ENCODE data around the gene MGAT2. TPM values are rescaled to one million over a fixed set of nuclear protein-coding genes. Genes with fewer than 3 reads are reported as not detected.
"Not testable (repeated sequence)": the region's sequence is repeated elsewhere in the genome, so short reads cannot be mapped to it uniquely, and the experiment has no call there.

MGAT2 gene
- total and polyA plus RNA-seq, 4 donors: 15.2 to 44.2 (median 29.6) TPM

DNA sequence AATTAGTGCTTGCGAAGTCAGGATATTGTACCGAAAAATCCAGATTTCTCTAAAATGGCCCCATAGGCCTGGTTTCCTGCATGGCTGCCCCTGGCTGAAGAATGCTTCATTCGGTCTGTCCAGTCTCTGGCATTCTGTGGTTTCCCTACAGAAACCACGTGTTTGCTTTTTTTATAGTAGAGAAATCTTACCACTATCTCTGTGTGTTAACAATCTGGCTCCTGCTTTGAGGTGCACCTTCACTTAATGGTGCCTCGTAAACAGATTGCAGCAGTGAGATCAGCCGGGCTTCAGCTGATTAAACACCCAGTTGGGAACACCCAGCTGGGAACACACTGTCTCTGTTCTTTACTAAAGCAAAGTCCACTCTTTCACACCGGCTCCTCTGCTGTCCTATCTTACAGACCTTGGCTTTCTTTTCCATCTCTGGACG, 21.1 kb downstream of the MGAT2 start:
- H3K27ac ChIP-seq (ENCODE audit: low read depth in 1 of 2, low read length in 1 of 2): peak overlapping the region in 1 of 2 donors; percentile 70
- no peak overlapping the region for H3K4me3 ChIP-seq
- no peak overlapping the region for H3K9ac ChIP-seq (ENCODE audit: insufficient read depth in 1 of 2, low read length in 2 of 2)
- DNase-seq: no peak
- H3K27me3 ChIP-seq (ENCODE audit: control insufficient read depth in 3 of 3, insufficient read depth in 3 of 3, low read length in 2 of 3): no peaks in the 10 kb centered on the region
- peak; percentile 8 for ATAC-seq (ENCODE audit: insufficient read depth, low FRiP score)
- H3K4me1 ChIP-seq (ENCODE audit: control insufficient read depth in 5 of 5, insufficient read depth in 5 of 5, low read length in 5 of 5): peaks cover 0 to 8% (median 0%) of the 10 kb centered on the region in 5 donors
- TF ChIP-seq, protein P1, sequence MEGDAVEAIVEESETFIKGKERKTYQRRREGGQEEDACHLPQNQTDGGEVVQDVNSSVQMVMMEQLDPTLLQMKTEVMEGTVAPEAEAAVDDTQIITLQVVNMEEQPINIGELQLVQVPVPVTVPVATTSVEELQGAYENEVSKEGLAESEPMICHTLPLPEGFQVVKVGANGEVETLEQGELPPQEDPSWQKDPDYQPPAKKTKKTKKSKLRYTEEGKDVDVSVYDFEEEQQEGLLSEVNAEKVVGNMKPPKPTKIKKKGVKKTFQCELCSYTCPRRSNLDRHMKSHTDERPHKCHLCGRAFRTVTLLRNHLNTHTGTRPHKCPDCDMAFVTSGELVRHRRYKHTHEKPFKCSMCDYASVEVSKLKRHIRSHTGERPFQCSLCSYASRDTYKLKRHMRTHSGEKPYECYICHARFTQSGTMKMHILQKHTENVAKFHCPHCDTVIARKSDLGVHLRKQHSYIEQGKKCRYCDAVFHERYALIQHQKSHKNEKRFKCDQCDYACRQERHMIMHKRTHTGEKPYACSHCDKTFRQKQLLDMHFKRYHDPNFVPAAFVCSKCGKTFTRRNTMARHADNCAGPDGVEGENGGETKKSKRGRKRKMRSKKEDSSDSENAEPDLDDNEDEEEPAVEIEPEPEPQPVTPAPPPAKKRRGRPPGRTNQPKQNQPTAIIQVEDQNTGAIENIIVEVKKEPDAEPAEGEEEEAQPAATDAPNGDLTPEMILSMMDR (IDR thresholded peaks at IDR 0.05; ENCODE audit: control extremely low read depth, extremely low read depth): no peak
- 70 to 73% methylated on average over 8 of the region's 8 CpGs for WGBS, 2 donors
- no peaks in the 10 kb centered on the region for H3K9me3 ChIP-seq (ENCODE audit: control insufficient read depth in 4 of 4, insufficient read depth in 3 of 4, low read length in 3 of 4)
- peaks cover 0 to 9% (median 5%) of the 10 kb centered on the region in 4 donors for H3K36me3 ChIP-seq (ENCODE audit: control insufficient read depth in 4 of 4, insufficient read depth in 4 of 4, low read length in 4 of 4)

DNA sequence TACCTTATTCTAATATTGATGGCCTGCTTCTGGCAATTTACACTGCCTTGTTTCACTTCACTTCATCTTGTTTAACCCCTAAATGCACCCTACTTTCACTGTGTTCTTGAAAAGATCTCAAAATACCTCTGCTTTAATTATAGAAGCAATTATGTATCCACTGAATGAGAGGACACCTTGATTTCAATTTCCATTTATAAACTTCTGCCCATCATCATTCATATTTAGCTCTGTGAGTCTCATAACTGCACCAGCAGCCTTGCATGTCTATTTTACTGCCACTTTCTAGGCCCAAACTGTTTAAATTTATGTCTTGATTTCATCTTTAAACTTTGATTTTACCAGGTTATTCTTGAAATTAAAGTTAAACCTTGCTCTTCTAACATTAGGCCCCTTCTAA, 21.6 kb downstream of the MGAT2 start:
- H3K9ac ChIP-seq (ENCODE audit: insufficient read depth in 1 of 2, low read length in 2 of 2): no peak overlapping the region
- no peak overlapping the region for H3K4me3 ChIP-seq

DNA sequence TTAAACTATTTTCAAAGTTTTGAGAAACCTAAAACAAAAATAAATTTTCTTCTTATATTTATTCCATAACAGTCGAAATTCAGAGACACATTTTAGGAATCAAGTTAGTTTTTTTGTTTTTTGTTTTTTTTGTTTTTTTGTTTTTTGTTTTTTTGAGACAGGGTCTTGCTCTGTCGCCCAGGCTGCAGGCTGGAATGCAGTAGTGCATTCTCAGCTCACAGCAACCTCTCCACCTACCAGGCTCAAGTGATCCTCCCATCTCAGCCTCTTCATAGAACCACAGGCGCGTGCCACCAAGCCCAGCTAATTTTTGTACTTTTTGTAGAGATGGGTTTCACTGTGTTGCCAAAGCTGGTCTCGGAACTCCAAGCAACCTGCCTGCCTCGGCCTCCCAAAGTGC, 32.9 kb downstream of the MGAT2 start:
- H3K36me3 ChIP-seq (ENCODE audit: control insufficient read depth in 4 of 4, insufficient read depth in 4 of 4, low read length in 4 of 4): peaks cover 0 to 15% (median 1%) of the 10 kb centered on the region in 4 donors
- no peaks in the 10 kb centered on the region for H3K9me3 ChIP-seq (ENCODE audit: control insufficient read depth in 4 of 4, insufficient read depth in 3 of 4, low read length in 3 of 4)
- no peak overlapping the region for H3K4me3 ChIP-seq
- H3K9ac ChIP-seq (ENCODE audit: insufficient read depth in 1 of 2, low read length in 2 of 2): no peak overlapping the region
- no peak overlapping the region for H3K27ac ChIP-seq (ENCODE audit: low read depth in 1 of 2, low read length in 1 of 2)
- TF ChIP-seq, protein P1 (IDR thresholded peaks at IDR 0.05; ENCODE audit: control extremely low read depth, extremely low read depth): no peak
- 97 to 98% methylated on average over 6 of the region's 6 CpGs for WGBS, 2 donors
- H3K4me1 ChIP-seq (ENCODE audit: control insufficient read depth in 5 of 5, insufficient read depth in 5 of 5, low read length in 5 of 5): no peaks in the 10 kb centered on the region
- DNase-seq: no peak
- no peaks in the 10 kb centered on the region for H3K27me3 ChIP-seq (ENCODE audit: control insufficient read depth in 3 of 3, insufficient read depth in 3 of 3, low read length in 2 of 3)
- no peak for ATAC-seq (ENCODE audit: insufficient read depth, low FRiP score)

More for the DNA sequence above, 21.6 kb downstream of the MGAT2 start:
- Histone ChIP-seq H3K4me1 (ENCODE audit: control insufficient read depth in 5 of 5, insufficient read depth in 5 of 5, low read length in 5 of 5) (peaks cover 0 to 5% (median 0%) of the 10 kb centered on the region in 5 donors), H3K27ac (ENCODE audit: low read depth in 1 of 2, low read length in 1 of 2) (peak overlapping the region in 1 of 2 donors; percentile 70), H3K9me3 (ENCODE audit: control insufficient read depth in 4 of 4, insufficient read depth in 3 of 4, low read length in 3 of 4) (no peaks in the 10 kb centered on the region), H3K36me3 (ENCODE audit: control insufficient read depth in 4 of 4, insufficient read depth in 4 of 4, low read length in 4 of 4) (peaks cover 0 to 9% (median 5%) of the 10 kb centered on the region in 4 donors), H3K27me3 (ENCODE audit: control insufficient read depth in 3 of 3, insufficient read depth in 3 of 3, low read length in 2 of 3) (no peaks in the 10 kb centered on the region)
- DNase-seq (no peak), ATAC-seq (ENCODE audit: insufficient read depth, low FRiP score) (no peak)
- TF ChIP-seq, protein P1 (IDR thresholded peaks at IDR 0.05; ENCODE audit: control extremely low read depth, extremely low read depth): no peak

DNA sequence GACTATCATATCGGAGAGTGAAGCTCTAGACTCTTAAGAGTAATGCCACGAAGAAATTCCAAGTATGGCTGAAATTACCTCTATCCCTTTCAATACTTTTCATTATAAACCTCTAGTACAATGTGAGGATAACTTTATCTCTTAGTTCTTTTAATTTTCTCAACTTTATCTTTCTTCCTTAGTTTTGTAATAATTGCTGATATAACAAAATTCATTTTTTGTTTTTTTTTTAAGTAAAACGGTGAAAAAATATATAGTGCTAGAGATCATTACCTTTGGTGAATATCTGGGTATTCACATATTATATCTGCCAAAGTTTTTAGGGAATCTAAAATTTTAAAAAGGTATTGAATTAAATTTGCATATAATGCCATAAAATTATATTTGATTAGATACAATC, 33.9 kb downstream of the MGAT2 start:
- no peak overlapping the region for H3K27ac ChIP-seq (ENCODE audit: low read depth in 1 of 2, low read length in 1 of 2)
- DNase-seq (no peak), ATAC-seq (ENCODE audit: insufficient read depth, low FRiP score) (no peak)
- H3K9ac ChIP-seq (ENCODE audit: insufficient read depth in 1 of 2, low read length in 2 of 2): no peak overlapping the region
- H3K27me3 ChIP-seq (ENCODE audit: control insufficient read depth in 3 of 3, insufficient read depth in 3 of 3, low read length in 2 of 3): no peaks in the 10 kb centered on the region
- 97 to 99% methylated on average over 3 of the region's 3 CpGs for WGBS, 2 donors
- H3K36me3 ChIP-seq (ENCODE audit: control insufficient read depth in 4 of 4, insufficient read depth in 4 of 4, low read length in 4 of 4): peaks cover 0 to 16% (median 1%) of the 10 kb centered on the region in 4 donors
- H3K9me3 ChIP-seq (ENCODE audit: control insufficient read depth in 4 of 4, insufficient read depth in 3 of 4, low read length in 3 of 4): no peaks in the 10 kb centered on the region
- TF ChIP-seq, protein P1 (IDR thresholded peaks at IDR 0.05; ENCODE audit: control extremely low read depth, extremely low read depth): no peak
- H3K4me3 ChIP-seq: no peak overlapping the region
- no peaks in the 10 kb centered on the region for H3K4me1 ChIP-seq (ENCODE audit: control insufficient read depth in 5 of 5, insufficient read depth in 5 of 5, low read length in 5 of 5)

DNA sequence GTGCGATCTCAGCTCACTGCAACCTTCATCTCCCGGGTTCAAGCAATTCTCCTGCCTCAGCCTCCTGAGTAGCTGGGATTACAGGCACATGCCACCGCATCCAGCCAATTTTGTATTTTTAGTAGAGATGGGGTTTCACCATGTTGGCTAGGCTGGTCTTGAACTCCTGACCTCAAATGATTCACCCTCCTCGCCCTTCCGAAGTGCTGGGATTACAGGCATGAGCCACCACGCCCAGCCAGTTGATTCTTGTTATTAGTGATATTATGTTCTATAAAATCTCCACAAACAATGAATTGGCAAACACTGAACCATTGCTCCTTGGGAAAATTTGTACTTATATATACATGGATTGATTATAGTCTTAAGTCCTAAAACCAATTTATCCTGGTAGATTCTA, 36.9 kb downstream of the MGAT2 start:
- not testable (repeated sequence) for H3K4me1 ChIP-seq (ENCODE audit: control insufficient read depth in 5 of 5, insufficient read depth in 5 of 5, low read length in 5 of 5); H3K9me3 ChIP-seq (ENCODE audit: control insufficient read depth in 4 of 4, insufficient read depth in 3 of 4, low read length in 3 of 4); DNase-seq; H3K9ac ChIP-seq (ENCODE audit: insufficient read depth in 1 of 2, low read length in 2 of 2); H3K4me3 ChIP-seq; H3K27ac ChIP-seq (ENCODE audit: low read depth in 1 of 2, low read length in 1 of 2); H3K27me3 ChIP-seq (ENCODE audit: control insufficient read depth in 3 of 3, insufficient read depth in 3 of 3, low read length in 2 of 3); ATAC-seq (ENCODE audit: insufficient read depth, low FRiP score)
- H3K36me3 ChIP-seq (ENCODE audit: control insufficient read depth in 4 of 4, insufficient read depth in 4 of 4, low read length in 4 of 4): peaks cover 0 to 11% (median 0%) of the 10 kb centered on the region in 4 donors
- WGBS, 2 donors: 96 to 98% methylated on average over 6 of the region's 6 CpGs

All from lung (tissue), 12 donors.